GM23338 (cell line): ENCODE data around the gene MLST8. TPM values are rescaled to one million over a fixed set of nuclear protein-coding genes. Genes with fewer than 3 reads are reported as not detected.

Experiments
- ATAC-seq: fragments of 200-7000 bp; cut with Tn5 transposase; 3 replicates; pipeline ENCODE4 v1.9.1; 2020
- DNase-seq: peaks from one replicate; pipeline ENCODE4 v3.0.0-alpha.2; 2015; ENCODE audit warnings: low spot score
- H2AFZ ChIP-seq: fragments of 200-600 bp; sonication (generic); 2 replicates; pipeline ENCODE4 v1.8.0; 2016; ENCODE audit warnings: antibody characterized with exemption, mild to moderate bottlenecking, moderate library complexity
- H3F3A ChIP-seq: fragments of 200-600 bp; sonication (generic); replicated peaks from 2 replicates; pipeline ENCODE4 v1.8.0; 2017; ENCODE audit warnings: antibody characterized with exemption, mixed run types, low read depth
- H3K27ac ChIP-seq: fragments of 200-600 bp; sonication (generic); 2 replicates; pipeline ENCODE4 v1.6.1; 2016; ENCODE audit warnings: low read depth
- H3K27me3 ChIP-seq: fragments of 200-600 bp; sonication (generic); 2 replicates; pipeline ENCODE4 v1.8.0; 2016; ENCODE audit warnings: mild to moderate bottlenecking, mixed run types, moderate library complexity; ENCODE audit not compliant: insufficient read depth
- H3K36me3 ChIP-seq: fragments of 200-600 bp; sonication (generic); 2 replicates; pipeline ENCODE4 v1.8.0; 2016; ENCODE audit warnings: mild to moderate bottlenecking; ENCODE audit not compliant: insufficient read depth
- H3K4me1 ChIP-seq: fragments of 200-600 bp; sonication (generic); 2 replicates; pipeline ENCODE4 v1.8.0; 2016; ENCODE audit warnings: mild to moderate bottlenecking, moderate library complexity; ENCODE audit not compliant: insufficient read depth
- H3K4me2 ChIP-seq: fragments of 200-600 bp; sonication (generic); 2 replicates; pipeline ENCODE4 v1.7.1; 2017; ENCODE audit warnings: mixed run types
- H3K4me3 ChIP-seq: fragments of 200-600 bp; sonication (generic); 2 replicates; pipeline ENCODE4 v1.6.1; 2016; ENCODE audit warnings: mixed run types
- H3K79me2 ChIP-seq: fragments of 200-600 bp; sonication (generic); replicated peaks from 2 replicates; pipeline ENCODE4 v1.8.0; 2017; ENCODE audit warnings: mild to moderate bottlenecking; ENCODE audit not compliant: insufficient read depth
- H3K9me2 ChIP-seq: fragments of 200-600 bp; sonication (generic); 2 replicates; pipeline ENCODE4 v1.8.0; 2017; ENCODE audit not compliant: insufficient read depth
- H4K20me1 ChIP-seq: fragments of 200-600 bp; sonication (generic); replicated peaks from 2 replicates; pipeline ENCODE4 v1.8.0; 2017; ENCODE audit warnings: mild to moderate bottlenecking; ENCODE audit not compliant: insufficient read depth
- H3K27ac Mint-ChIP-seq: 2 replicates; pipeline ENCODE4 v1.8.0; 2020; ENCODE audit warnings: inconsistent platforms, mild to moderate bottlenecking, moderate library complexity, mixed read lengths
- H3K27me3 Mint-ChIP-seq: 3 replicates; pipeline ENCODE4 v1.8.0; 2022; ENCODE audit warnings: low read depth, mild to moderate bottlenecking, moderate library complexity, mixed read lengths, inconsistent platforms; ENCODE audit not compliant: insufficient read depth, poor library complexity
- H3K36me3 Mint-ChIP-seq: 3 replicates; pipeline ENCODE4 v1.8.0; 2021; ENCODE audit warnings: low read depth, mild to moderate bottlenecking, inconsistent platforms, moderate library complexity, mixed read lengths
- H3K4me1 Mint-ChIP-seq: 3 replicates; pipeline ENCODE4 v1.8.0; 2020; ENCODE audit warnings: mild to moderate bottlenecking, inconsistent platforms, mixed read lengths
- H3K4me3 Mint-ChIP-seq: 3 replicates; pipeline ENCODE4 v1.8.0; 2021; ENCODE audit warnings: moderate library complexity, mild to moderate bottlenecking, inconsistent platforms, mixed read lengths
- H3K9me3 Mint-ChIP-seq: 3 replicates; pipeline ENCODE4 v1.8.0; 2020; ENCODE audit warnings: moderate library complexity, mild to moderate bottlenecking, inconsistent platforms, mixed read lengths
- CREB1 ChIP-seq: fragments of 250-450 bp; sonication (Bioruptor Pico); IDR thresholded peaks from 2 replicates; pipeline ENCODE4 v1.5.0; 2020; ENCODE audit warnings: low read depth, mild to moderate bottlenecking, moderate library complexity
- EZH2 ChIP-seq: fragments of 200-600 bp; sonication (generic); IDR thresholded peaks from one replicate; pipeline ENCODE4 v1.8.0; 2017; ENCODE audit warnings: antibody characterized with exemption, mild to moderate bottlenecking, low read depth; ENCODE audit not compliant: unreplicated experiment
- EZH2phosphoT487 ChIP-seq: fragments of 200-600 bp; sonication (generic); IDR thresholded peaks from one replicate; pipeline ENCODE4 v1.8.1; 2018; ENCODE audit warnings: antibody characterized with exemption; ENCODE audit not compliant: unreplicated experiment
- ZNF331 ChIP-seq: fragments of 250-450 bp; sonication (Bioruptor Pico); IDR thresholded peaks from 2 replicates; pipeline ENCODE4 v1.5.0; 2020; ENCODE audit warnings: low read depth, mild to moderate bottlenecking, moderate library complexity
- polyA plus RNA-seq: library from polyadenylated mRNA; unstranded; fragments of >200 nt; fragmentation: Nextera tagmentation; extraction: Ambion mirVana; gene quantifications from 2 replicates; pipeline ENCODE4 v1.2.1, GENCODE V29; 2016
- total RNA-seq: library from RNA; depleted of rRNA; stranded (reverse); fragments of >200 nt; shearing (Covaris generic); gene quantifications from 2 replicates; pipeline ENCODE4 v1.2.3, GENCODE V29; 2014
- TF ChIP-seq, protein P1 (sequence below): IDR thresholded peaks from one replicate; pipeline ENCODE4 v1.6.1; 2018; ENCODE audit warnings: antibody characterized with exemption; ENCODE audit not compliant: unreplicated experiment
- TF ChIP-seq, protein P2 (sequence below): IDR thresholded peaks from 2 replicates; pipeline ENCODE4 v1.6.1; 2016; ENCODE audit warnings: antibody characterized with exemption
- TF ChIP-seq, protein P3 (sequence below): fragments of 250-450 bp; sonication (Bioruptor Pico); IDR thresholded peaks from 2 replicates; pipeline ENCODE4 v1.5.0; 2020; ENCODE audit warnings: mild to moderate bottlenecking, moderate library complexity

MLST8 gene
- total and polyA plus RNA-seq, 2 experiments from 2014 or later, result 58.8 to 138 TPM

DNA sequence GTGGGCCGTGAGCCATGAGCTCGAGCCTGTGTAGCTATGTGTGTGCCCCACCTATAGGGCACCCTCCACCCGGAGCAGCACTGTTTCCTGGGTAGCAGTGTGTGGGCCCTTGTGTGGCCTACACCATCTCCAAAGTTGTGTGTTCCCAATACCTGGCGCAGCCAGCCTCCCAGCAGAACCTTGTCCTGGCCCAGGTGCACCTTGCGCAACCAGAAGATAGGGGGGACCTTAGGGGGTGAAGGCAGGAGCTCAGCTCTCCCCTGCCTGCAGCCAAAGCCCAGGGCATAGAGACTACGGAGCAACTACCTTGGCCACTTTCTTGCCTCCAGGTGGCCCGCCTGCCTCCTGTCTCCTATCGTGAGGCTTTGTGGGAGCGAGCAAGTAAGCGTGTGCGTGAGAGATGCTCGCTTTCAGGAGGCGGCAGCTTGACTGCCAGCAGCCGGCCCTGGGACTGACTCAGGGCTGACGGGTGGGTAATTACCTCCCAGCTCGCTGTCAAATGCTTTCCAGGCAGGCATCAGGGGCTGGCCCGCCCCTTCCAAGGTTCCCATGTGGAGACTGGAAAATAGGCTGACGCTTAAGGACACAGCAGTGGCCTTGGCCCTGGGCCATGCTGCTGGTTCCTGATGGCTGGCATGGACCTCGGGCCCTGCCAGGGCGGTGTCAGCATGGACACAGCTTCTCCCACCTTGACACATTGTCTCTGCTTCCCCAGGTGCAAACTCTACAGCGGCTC, 30.7 kb upstream of the MLST8 start:
- H3K4me1 ChIP-seq, result no peaks in the 10 kb centered on the region
- no peak overlapping the region for H3K4me3 ChIP-seq
- Mint-ChIP-seq H3K4me1 (peaks cover 1% of the 10 kb centered on the region; the same call in 1 of the 3 replicates), H3K36me3 (peaks cover 30% of the 10 kb centered on the region), H3K27me3 (peaks cover 11% of the 10 kb centered on the region), H3K4me3 (no peak overlapping the region), H3K27ac (no peak overlapping the region), H3K9me3 (no peaks in the 10 kb centered on the region)
- H3K9me2 ChIP-seq, result no peaks in the 10 kb centered on the region
- no peaks in the 10 kb centered on the region for H3K79me2 ChIP-seq
- H3F3A ChIP-seq, result 0 out of 2 replicates have a peak, but pooled peaks cover 19% of the 10 kb centered on the region
- H4K20me1 ChIP-seq, result no peaks in the 10 kb centered on the region; the same call in 1 of the 2 replicates
- no peak overlapping the region for H3K27ac ChIP-seq
- H3K36me3 ChIP-seq, result no peaks in the 10 kb centered on the region; the same call in 1 of the 2 replicates
- no peak overlapping the region for H2AFZ ChIP-seq
- DNase-seq (no peak), ATAC-seq (no peak)
- TF ChIP-seq, protein P1, sequence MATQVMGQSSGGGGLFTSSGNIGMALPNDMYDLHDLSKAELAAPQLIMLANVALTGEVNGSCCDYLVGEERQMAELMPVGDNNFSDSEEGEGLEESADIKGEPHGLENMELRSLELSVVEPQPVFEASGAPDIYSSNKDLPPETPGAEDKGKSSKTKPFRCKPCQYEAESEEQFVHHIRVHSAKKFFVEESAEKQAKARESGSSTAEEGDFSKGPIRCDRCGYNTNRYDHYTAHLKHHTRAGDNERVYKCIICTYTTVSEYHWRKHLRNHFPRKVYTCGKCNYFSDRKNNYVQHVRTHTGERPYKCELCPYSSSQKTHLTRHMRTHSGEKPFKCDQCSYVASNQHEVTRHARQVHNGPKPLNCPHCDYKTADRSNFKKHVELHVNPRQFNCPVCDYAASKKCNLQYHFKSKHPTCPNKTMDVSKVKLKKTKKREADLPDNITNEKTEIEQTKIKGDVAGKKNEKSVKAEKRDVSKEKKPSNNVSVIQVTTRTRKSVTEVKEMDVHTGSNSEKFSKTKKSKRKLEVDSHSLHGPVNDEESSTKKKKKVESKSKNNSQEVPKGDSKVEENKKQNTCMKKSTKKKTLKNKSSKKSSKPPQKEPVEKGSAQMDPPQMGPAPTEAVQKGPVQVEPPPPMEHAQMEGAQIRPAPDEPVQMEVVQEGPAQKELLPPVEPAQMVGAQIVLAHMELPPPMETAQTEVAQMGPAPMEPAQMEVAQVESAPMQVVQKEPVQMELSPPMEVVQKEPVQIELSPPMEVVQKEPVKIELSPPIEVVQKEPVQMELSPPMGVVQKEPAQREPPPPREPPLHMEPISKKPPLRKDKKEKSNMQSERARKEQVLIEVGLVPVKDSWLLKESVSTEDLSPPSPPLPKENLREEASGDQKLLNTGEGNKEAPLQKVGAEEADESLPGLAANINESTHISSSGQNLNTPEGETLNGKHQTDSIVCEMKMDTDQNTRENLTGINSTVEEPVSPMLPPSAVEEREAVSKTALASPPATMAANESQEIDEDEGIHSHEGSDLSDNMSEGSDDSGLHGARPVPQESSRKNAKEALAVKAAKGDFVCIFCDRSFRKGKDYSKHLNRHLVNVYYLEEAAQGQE, result no peak
- TF ChIP-seq, protein P2, sequence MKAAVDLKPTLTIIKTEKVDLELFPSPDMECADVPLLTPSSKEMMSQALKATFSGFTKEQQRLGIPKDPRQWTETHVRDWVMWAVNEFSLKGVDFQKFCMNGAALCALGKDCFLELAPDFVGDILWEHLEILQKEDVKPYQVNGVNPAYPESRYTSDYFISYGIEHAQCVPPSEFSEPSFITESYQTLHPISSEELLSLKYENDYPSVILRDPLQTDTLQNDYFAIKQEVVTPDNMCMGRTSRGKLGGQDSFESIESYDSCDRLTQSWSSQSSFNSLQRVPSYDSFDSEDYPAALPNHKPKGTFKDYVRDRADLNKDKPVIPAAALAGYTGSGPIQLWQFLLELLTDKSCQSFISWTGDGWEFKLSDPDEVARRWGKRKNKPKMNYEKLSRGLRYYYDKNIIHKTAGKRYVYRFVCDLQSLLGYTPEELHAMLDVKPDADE, result no peak
- no peaks in the 10 kb centered on the region for H3K27me3 ChIP-seq
- H3K4me2 ChIP-seq, result no peak overlapping the region

DNA sequence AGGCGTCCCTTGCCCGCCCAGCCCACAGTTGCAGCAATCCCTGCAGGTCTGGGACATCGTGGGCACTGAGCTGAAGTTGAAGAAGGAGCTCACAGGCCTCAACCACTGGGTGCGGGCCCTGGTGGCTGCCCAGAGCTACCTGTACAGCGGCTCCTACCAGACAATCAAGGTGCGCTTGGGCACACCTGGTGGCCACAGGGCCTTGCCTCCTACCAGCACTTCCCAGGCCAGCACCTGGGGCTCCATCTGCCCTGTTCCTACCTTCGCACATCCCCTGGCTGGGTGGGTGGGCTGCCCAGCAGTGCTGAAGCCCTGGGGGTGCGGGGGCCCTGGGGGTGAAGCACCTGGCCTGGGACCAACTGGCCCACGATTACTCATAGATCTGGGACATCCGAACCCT, 29.8 kb upstream of the MLST8 start:
- Mint-ChIP-seq H3K9me3 (no peaks in the 10 kb centered on the region), H3K4me1 (no peaks in the 10 kb centered on the region), H3K4me3 (no peak overlapping the region), H3K36me3 (peaks cover 30% of the 10 kb centered on the region), H3K27ac (no peak overlapping the region), H3K27me3 (peaks cover 11% of the 10 kb centered on the region)
- Histone ChIP-seq H3K4me2 (no peak overlapping the region), H2AFZ (no peak overlapping the region), H3K27ac (no peak overlapping the region), H3F3A (0 out of 2 replicates have a peak, but pooled peaks cover 19% of the 10 kb centered on the region), H3K4me3 (no peak overlapping the region), H3K79me2 (no peaks in the 10 kb centered on the region), H4K20me1 (no peaks in the 10 kb centered on the region; the same call in 1 of the 2 replicates), H3K9me2 (no peaks in the 10 kb centered on the region), H3K27me3 (no peaks in the 10 kb centered on the region), H3K36me3 (no peaks in the 10 kb centered on the region; the same call in 1 of the 2 replicates), H3K4me1 (no peaks in the 10 kb centered on the region)
- DNase-seq (no peak), ATAC-seq (no peak)
- TF ChIP-seq EZH2 (no peak), ZNF331 (no peak), CREB1 (CRISPR knock-in tag) (no peak), EZH2phosphoT487 (no peak)
- TF ChIP-seq, protein P3, sequence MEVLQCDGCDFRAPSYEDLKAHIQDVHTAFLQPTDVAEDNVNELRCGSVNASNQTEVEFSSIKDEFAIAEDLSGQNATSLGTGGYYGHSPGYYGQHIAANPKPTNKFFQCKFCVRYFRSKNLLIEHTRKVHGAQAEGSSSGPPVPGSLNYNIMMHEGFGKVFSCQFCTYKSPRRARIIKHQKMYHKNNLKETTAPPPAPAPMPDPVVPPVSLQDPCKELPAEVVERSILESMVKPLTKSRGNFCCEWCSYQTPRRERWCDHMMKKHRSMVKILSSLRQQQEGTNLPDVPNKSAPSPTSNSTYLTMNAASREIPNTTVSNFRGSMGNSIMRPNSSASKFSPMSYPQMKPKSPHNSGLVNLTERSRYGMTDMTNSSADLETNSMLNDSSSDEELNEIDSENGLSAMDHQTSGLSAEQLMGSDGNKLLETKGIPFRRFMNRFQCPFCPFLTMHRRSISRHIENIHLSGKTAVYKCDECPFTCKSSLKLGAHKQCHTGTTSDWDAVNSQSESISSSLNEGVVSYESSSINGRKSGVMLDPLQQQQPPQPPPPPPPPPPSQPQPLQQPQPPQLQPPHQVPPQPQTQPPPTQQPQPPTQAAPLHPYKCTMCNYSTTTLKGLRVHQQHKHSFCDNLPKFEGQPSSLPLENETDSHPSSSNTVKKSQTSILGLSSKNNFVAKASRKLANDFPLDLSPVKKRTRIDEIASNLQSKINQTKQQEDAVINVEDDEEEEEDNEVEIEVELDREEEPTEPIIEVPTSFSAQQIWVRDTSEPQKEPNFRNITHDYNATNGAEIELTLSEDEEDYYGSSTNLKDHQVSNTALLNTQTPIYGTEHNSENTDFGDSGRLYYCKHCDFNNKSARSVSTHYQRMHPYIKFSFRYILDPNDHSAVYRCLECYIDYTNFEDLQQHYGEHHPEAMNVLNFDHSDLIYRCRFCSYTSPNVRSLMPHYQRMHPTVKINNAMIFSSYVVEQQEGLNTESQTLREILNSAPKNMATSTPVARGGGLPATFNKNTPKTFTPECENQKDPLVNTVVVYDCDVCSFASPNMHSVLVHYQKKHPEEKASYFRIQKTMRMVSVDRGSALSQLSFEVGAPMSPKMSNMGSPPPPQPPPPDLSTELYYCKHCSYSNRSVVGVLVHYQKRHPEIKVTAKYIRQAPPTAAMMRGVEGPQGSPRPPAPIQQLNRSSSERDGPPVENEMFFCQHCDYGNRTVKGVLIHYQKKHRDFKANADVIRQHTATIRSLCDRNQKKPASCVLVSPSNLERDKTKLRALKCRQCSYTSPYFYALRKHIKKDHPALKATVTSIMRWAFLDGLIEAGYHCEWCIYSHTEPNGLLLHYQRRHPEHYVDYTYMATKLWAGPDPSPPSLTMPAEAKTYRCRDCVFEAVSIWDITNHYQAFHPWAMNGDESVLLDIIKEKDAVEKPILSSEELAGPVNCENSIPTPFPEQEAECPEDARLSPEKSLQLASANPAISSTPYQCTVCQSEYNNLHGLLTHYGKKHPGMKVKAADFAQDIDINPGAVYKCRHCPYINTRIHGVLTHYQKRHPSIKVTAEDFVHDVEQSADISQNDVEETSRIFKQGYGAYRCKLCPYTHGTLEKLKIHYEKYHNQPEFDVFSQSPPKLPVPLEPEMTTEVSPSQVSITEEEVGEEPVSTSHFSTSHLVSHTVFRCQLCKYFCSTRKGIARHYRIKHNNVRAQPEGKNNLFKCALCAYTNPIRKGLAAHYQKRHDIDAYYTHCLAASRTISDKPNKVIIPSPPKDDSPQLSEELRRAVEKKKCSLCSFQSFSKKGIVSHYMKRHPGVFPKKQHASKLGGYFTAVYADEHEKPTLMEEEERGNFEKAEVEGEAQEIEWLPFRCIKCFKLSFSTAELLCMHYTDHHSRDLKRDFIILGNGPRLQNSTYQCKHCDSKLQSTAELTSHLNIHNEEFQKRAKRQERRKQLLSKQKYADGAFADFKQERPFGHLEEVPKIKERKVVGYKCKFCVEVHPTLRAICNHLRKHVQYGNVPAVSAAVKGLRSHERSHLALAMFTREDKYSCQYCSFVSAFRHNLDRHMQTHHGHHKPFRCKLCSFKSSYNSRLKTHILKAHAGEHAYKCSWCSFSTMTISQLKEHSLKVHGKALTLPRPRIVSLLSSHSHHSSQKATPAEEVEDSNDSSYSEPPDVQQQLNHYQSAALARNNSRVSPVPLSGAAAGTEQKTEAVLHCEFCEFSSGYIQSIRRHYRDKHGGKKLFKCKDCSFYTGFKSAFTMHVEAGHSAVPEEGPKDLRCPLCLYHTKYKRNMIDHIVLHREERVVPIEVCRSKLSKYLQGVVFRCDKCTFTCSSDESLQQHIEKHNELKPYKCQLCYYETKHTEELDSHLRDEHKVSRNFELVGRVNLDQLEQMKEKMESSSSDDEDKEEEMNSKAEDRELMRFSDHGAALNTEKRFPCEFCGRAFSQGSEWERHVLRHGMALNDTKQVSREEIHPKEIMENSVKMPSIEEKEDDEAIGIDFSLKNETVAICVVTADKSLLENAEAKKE (CRISPR knock-in tag), result no peak
- TF ChIP-seq, protein P2, result no peak
